ENCODE results near the gene HIPK2.

GRCh38 chr7:139566075-139566474 lies 211.7 kb downstream of the HIPK2 start:
- TF ChIP-seq POLR2A (IDR thresholded peaks at IDR 0.05; ENCODE audit: low read depth, low read length) (no peak), POLR2AphosphoS5 (IDR thresholded peaks at IDR 0.05; ENCODE audit: insufficient read depth, low read depth, low read length) (no peak), CTCF (IDR thresholded peaks at IDR 0.05; ENCODE audit: extremely low read depth in 1 of 2, insufficient read depth in 1 of 2, low read depth in 1 of 2, low read length in 2 of 2) (no peak), EZH2 (IDR thresholded peaks at IDR 0.05; ENCODE audit: borderline replicate concordance, low read depth, low read length, severe bottlenecking) (no peak), MYC (IDR thresholded peaks at IDR 0.05; ENCODE audit: low read depth, low read length) (no peak)
- TF ChIP-seq, protein P1, sequence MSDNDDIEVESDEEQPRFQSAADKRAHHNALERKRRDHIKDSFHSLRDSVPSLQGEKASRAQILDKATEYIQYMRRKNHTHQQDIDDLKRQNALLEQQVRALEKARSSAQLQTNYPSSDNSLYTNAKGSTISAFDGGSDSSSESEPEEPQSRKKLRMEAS (IDR thresholded peaks at IDR 0.05; ENCODE audit: insufficient read depth, insufficient read length), result no peak

Measured in endothelial cell of umbilical vein (primary cell).